Ovary (tissue), 9 donors: ENCODE measurements around the gene ATP8B3. TPM values are rescaled to one million over a fixed set of nuclear protein-coding genes. Genes with fewer than 3 reads are reported as not detected.

Source experiments
- DNase-seq, 5 donors: peaks; one replicate each; pipeline ENCODE4 v3.0.0-alpha.2; 2019 to 2020
- H3K27ac ChIP-seq, 2 donors: fragments of 200-600 bp; one replicate each; pipeline versions ENCODE4 v1.5.1 to v1.8.0; 2019 to 2022
- H3K27me3 ChIP-seq: fragments of 200-600 bp; one replicate; pipeline ENCODE4 v1.8.0; 2022
- H3K36me3 ChIP-seq: fragments of 200-600 bp; sonication (generic); one replicate; pipeline ENCODE4 v1.5.1; 2019
- H3K4me1 ChIP-seq: one replicate; pipeline ENCODE4 v1.8.1; 2013; ENCODE audit warnings: mild to moderate bottlenecking, moderate library complexity; ENCODE audit not compliant: insufficient read depth
- H3K4me3 ChIP-seq: fragments of 200-600 bp; sonication (generic); one replicate; pipeline ENCODE4 v1.5.1; 2017
- H3K9me3 ChIP-seq, 2 donors: fragments of 200-600 bp in 1 of 2; sonication (generic) in 1 of 2; one replicate each; pipeline versions ENCODE4 v1.5.1 to v1.8.1; 2013 to 2019; ENCODE audit warnings: mild to moderate bottlenecking in 1 of 2, moderate library complexity in 1 of 2
- EP300 ChIP-seq: sonication (generic); formaldehyde crosslinking; IDR thresholded peaks from one replicate; pipeline ENCODE4 v1.6.1; 2017; ENCODE audit warnings: antibody characterized with exemption
- POLR2A ChIP-seq: fragments of 450-650 bp; IDR thresholded peaks from one replicate; pipeline ENCODE4 v1.6.1; 2017; ENCODE audit warnings: antibody characterized with exemption, mild to moderate bottlenecking, moderate library complexity
- WGBS, 3 donors: extraction: QIAGEN DNeasy Blood & Tissue Kit in 1 of 3; methylation state at CpG; one replicate each; pipeline versions ENCODE4 v1.1.5 to v1.1.7; 2013 to 2017; 5-methylcytosine and 5-hydroxymethylcytosine counted together
- intact Hi-C, 4 donors: fragments of 100-400 bp; cut with DNase I; formaldehyde crosslinking; loops; one replicate each; pipeline versions ENCODE4 v1.11.0 to v1.15.1; 2022 to 2023
- polyA plus RNA-seq, 2 donors: library from polyadenylated mRNA; stranded (reverse); fragments of 200-250 nt in 1 of 2; fragments of 350-450 nt in 1 of 2; fragmentation: Illumina TruSeq in 1 of 2; extraction: RNeasy Lipid Tissue Mini Kit (QIAGEN cat#74804) in 1 of 2; gene quantifications; one replicate each; pipeline ENCODE4 v1.2.3, GENCODE V29; 2013 to 2014
- total RNA-seq, 7 donors: library from RNA; depleted of rRNA in 2 of 7; stranded (reverse); fragments of >200 nt in 2 of 7; fragmentation: NEBNext Ultra II Directional in 3 of 7; extraction: Animal tissue kit (Norgen Biotek cat#: 25700) in 3 of 7; gene quantifications; one replicate each; pipeline versions ENCODE4 v1.1.0 to v1.2.4, GENCODE V29; 2016 to 2023
- TF ChIP-seq, protein P1 (sequence below), 3 donors: fragments of 450-650 bp in 2 of 3; fragments of 200-600 bp in 1 of 3; IDR thresholded peaks; one replicate each; pipeline versions ENCODE4 v1.5.1 to v1.8.0; 2016 to 2022; ENCODE audit warnings: antibody characterized with exemption in 3 of 3, mild to moderate bottlenecking in 1 of 3
- donor health status: DM: no; HTN: no; CAD: no; lungs with moderate emphysema.
- donor health status: DM: no; HTN: no; CAD: no.
- donor health status: Bipolar disorder and iron deficiency.
- donor health status: DM: yes; HTN: yes; CAD: no.
- donor health status: DM: no; HTN: no; CAD: no.
- donor health status: DM: yes; HTN: yes; CAD: no.

Gene ATP8B3
- total and polyA plus RNA-seq, 9 donors, result 0.72 to 3.2 (median 1.5) TPM

DNA sequence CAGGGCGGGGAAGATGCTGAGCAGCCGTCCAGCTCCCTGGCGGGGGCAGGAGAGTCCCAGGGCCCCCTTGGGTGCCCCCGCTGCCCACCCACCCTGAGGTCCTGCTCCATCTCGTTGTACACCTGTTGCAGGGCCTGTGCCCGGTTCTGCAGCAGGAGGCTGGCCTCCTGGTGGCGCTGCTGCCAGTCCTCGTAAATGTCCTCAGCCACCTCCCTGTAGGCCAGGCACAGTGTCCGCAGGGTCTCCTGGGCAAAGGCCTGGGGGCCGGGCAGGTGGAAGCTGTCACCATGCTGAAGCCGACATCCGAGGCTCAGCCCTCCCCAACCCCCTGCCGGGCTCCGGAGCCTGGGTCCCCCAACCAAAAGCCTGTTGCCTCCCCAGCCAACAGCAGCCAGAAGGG, 20.2 kb downstream of the ATP8B3 start:
- WGBS, 3 donors, result 69 to 79% (median 76%) methylated on average over 13 to 14 of the region's 14 CpGs
- intact Hi-C loops, result no loop called here
- Histone ChIP-seq H3K4me3 (no peak overlapping the region), H3K36me3 (no peaks in the 10 kb centered on the region), H3K4me1 (peaks cover 2% of the 10 kb centered on the region), H3K9me3 (peaks cover 0 to 3% of the 10 kb centered on the region in 2 donors), H3K27me3 (no peaks in the 10 kb centered on the region), H3K27ac (no peak overlapping the region)
- TF ChIP-seq, protein P1, sequence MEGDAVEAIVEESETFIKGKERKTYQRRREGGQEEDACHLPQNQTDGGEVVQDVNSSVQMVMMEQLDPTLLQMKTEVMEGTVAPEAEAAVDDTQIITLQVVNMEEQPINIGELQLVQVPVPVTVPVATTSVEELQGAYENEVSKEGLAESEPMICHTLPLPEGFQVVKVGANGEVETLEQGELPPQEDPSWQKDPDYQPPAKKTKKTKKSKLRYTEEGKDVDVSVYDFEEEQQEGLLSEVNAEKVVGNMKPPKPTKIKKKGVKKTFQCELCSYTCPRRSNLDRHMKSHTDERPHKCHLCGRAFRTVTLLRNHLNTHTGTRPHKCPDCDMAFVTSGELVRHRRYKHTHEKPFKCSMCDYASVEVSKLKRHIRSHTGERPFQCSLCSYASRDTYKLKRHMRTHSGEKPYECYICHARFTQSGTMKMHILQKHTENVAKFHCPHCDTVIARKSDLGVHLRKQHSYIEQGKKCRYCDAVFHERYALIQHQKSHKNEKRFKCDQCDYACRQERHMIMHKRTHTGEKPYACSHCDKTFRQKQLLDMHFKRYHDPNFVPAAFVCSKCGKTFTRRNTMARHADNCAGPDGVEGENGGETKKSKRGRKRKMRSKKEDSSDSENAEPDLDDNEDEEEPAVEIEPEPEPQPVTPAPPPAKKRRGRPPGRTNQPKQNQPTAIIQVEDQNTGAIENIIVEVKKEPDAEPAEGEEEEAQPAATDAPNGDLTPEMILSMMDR (IDR thresholded peaks at IDR 0.05), result no peak
- TF ChIP-seq EP300 (no peak), POLR2A (no peak)
- DNase-seq, result no peak

DNA sequence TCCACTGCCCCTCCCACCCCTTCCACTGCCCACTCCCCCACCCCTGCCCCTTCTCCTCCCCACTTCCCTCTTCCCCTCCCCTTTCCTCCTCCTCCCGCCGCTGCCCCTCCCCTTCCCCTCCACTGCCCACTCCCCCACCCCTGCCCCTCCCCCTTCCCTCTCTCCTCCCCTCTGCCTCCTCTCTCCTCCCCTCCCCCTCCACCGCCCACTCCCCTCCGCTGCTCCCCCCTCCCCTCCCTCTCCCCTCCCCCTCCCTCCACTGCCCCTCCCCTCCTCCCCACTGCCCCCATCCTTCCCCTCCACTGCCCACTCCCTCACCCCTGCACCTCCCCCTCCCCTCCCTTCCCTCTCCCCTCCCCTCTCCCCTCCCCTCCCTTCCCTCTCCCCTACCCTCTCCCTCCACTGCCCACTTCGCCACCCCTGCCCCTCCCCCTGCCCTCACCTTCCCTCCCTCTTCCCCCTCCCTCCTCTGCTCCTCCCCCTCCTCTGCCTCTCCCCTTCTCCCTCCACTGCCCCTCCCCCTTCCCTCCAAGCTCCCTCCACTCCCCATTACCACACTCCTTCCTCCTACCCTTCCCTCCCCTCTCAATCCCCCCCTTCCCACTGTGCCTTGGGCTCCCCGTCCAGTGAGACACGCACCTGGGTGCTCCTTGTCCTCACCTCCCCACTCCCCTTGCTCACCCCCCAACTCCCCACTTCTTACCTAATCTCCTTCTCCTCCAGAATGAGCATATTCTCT, 21.9 kb downstream of the ATP8B3 start:
- H3K4me1 ChIP-seq, result peaks cover 2% of the 10 kb centered on the region
- DNase-seq, result no peak
- TF ChIP-seq, protein P1 (IDR thresholded peaks at IDR 0.05), result no peak
- TF ChIP-seq EP300, result no peak
- no peak for TF ChIP-seq POLR2A
- H3K36me3 ChIP-seq, result no peaks in the 10 kb centered on the region
- H3K4me3 ChIP-seq, result no peak overlapping the region
- no peak overlapping the region for H3K27ac ChIP-seq
- peaks cover 0 to 3% of the 10 kb centered on the region in 2 donors for H3K9me3 ChIP-seq
- 7 to 19% (median 14%) methylated on average over 3 to 5 of the region's 7 CpGs for WGBS, 3 donors
- H3K27me3 ChIP-seq, result no peaks in the 10 kb centered on the region
- intact Hi-C loops, result no loop called here

DNA sequence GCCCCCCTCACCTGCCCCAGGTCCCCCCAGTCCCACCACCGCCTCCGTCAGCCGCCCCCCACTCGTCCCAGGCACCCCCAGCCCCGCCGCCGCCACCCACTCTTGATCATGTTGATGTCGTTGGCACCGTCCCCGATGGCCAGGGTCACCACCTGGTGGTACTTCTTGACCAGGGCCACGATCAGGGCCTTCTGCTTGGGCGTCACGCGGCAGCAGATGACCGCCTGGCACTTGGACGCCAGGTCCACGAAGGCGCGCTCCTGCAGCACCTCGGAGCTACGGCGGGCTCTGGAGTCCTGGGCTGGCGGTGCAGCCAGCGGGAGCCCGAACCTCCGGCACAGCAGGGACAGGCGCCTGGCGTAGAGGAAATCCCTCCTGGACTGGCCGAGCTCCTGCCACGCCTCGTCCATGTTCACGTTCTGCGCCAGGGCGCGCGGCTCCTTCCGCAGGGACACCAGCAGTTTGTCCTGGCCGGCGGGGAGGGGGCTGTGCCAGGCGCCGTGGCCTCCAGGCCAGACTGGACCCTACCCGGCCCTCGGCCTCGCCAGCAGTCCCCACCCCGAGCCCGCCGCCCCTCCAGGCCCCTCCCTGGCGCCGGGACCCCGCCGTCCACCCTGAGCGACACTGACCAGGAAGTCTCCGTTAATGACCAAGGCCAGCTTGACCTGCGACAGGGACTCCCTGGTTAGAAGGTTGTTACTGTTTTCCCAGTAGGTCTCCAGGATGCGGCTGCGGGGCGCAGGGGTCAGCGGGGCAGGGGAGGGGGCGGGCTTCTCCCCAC, 22.6 kb downstream of the ATP8B3 start:
- Histone ChIP-seq H3K9me3 (peaks cover 0 to 3% of the 10 kb centered on the region in 2 donors), H3K4me3 (no peak overlapping the region), H3K36me3 (no peaks in the 10 kb centered on the region), H3K4me1 (peaks cover 2% of the 10 kb centered on the region), H3K27ac (no peak overlapping the region), H3K27me3 (no peaks in the 10 kb centered on the region)
- WGBS, 3 donors, result 3 to 12% (median 7%) methylated on average over 47 to 58 of the region's 59 CpGs
- intact Hi-C loops, result no loop called here
- TF ChIP-seq, protein P1 (IDR thresholded peaks at IDR 0.05), result no peak
- no peak for DNase-seq

DNA sequence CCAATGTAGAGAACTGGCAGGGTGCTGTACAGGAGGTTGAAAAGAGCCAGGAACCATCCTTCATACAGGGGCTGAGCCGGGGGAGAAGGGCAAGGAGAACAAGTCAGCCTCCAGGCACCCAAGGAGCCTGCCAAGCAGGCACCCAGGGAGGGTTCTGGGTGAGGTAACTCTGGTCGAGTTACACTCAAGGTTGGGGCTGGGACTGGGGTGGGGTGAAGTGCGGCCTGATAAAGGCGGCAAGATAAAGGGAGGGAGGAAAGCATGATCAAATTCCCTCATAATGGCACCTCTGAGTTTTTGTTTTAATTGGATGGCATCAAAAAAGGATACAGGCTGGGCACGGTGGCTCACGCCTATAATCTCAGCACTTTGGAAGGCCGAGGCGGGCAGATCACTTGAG, 25.0 kb downstream of the ATP8B3 start:
- TF ChIP-seq, protein P1 (IDR thresholded peaks at IDR 0.05), result no peak
- no peak for TF ChIP-seq EP300
- no peak for TF ChIP-seq POLR2A
- intact Hi-C loops, result no loop called here
- no peak overlapping the region for H3K27ac ChIP-seq
- no peak overlapping the region for H3K4me3 ChIP-seq
- WGBS, 3 donors, result 54 to 65% (median 59%) methylated on average over 8 of the region's 8 CpGs
- H3K36me3 ChIP-seq, result no peaks in the 10 kb centered on the region
- no peak for DNase-seq
- H3K9me3 ChIP-seq, result peaks cover 0 to 12% of the 10 kb centered on the region in 2 donors
- peaks cover 2% of the 10 kb centered on the region for H3K4me1 ChIP-seq
- no peaks in the 10 kb centered on the region for H3K27me3 ChIP-seq
